Neuronal stem cell (in vitro differentiated cells): Measurements from ENCODE around the gene USF3.
A peak's percentile ranks its signal among the peaks of the same experiment; 100 is the strongest.

ENCODE experiments used
- DNase-seq: peaks from one replicate; pipeline ENCODE4 v3.0.0-alpha.2; 2013; ENCODE audit warnings: low spot score
- H2AFZ ChIP-seq: one replicate; pipeline ENCODE4 v1.6.1; 2013; ENCODE audit warnings: mild to moderate bottlenecking, low read length, inconsistent platforms
- H2AK5ac ChIP-seq: 2 replicates; pipeline ENCODE4 v1.6.1; 2013; ENCODE audit warnings: low read depth, mild to moderate bottlenecking, inconsistent platforms, low read length, moderate library complexity, mixed read lengths
- H2BK120ac ChIP-seq: 2 replicates; pipeline ENCODE4 v1.6.1; 2013; ENCODE audit warnings: low read depth, mild to moderate bottlenecking, inconsistent platforms, low read length, moderate library complexity, mixed read lengths
- H2BK12ac ChIP-seq: one replicate; pipeline ENCODE4 v1.6.1; 2013; ENCODE audit warnings: low read length, inconsistent platforms
- H2BK15ac ChIP-seq: 2 replicates; pipeline ENCODE4 v1.6.1; 2013; ENCODE audit warnings: mild to moderate bottlenecking, low read length, inconsistent platforms, mixed read lengths
- H2BK5ac ChIP-seq: one replicate; pipeline ENCODE4 v1.6.1; 2013; ENCODE audit warnings: inconsistent platforms, mild to moderate bottlenecking, low read length, moderate library complexity
- H3K14ac ChIP-seq: one replicate; pipeline ENCODE4 v1.6.1; 2013; ENCODE audit warnings: low read length, inconsistent platforms
- H3K18ac ChIP-seq: 2 replicates; pipeline ENCODE4 v1.6.1; 2013; ENCODE audit warnings: low read length, inconsistent platforms
- H3K23ac ChIP-seq: 2 replicates; pipeline ENCODE4 v1.6.1; 2013; ENCODE audit warnings: low read depth, mild to moderate bottlenecking, mixed read lengths, low read length, inconsistent platforms; ENCODE audit not compliant: poor library complexity
- H3K27ac ChIP-seq: replicated peaks from 3 replicates; pipeline ENCODE4 v1.5.1; 2013; ENCODE audit warnings: low read length, inconsistent platforms
- H3K27me3 ChIP-seq, 3 experiments: 2 replicates each; pipeline ENCODE4 v1.6.1; 2013; ENCODE audit warnings: low read length in 3 of 3, mild to moderate bottlenecking in 2 of 3, inconsistent platforms in 1 of 3, low read depth in 1 of 3, mixed read lengths in 1 of 3, moderate library complexity in 1 of 3; ENCODE audit not compliant: control insufficient read depth in 3 of 3, insufficient read depth in 3 of 3
- H3K36me3 ChIP-seq, 2 donors: replicated peaks in 1 of 2; 2 replicates each; pipeline ENCODE4 v1.6.1; 2013; ENCODE audit warnings: low read length in 2 of 2; ENCODE audit not compliant: control insufficient read depth in 2 of 2, insufficient read depth in 2 of 2
- H3K4ac ChIP-seq: 2 replicates; pipeline ENCODE4 v1.6.1; 2013; ENCODE audit warnings: inconsistent platforms, mild to moderate bottlenecking, low read length, moderate library complexity
- H3K4me1 ChIP-seq, 2 donors: 1 replicate in 1 of 2; 2 replicates in 1 of 2; pipeline ENCODE4 v1.6.1; 2013; ENCODE audit warnings: low read length in 2 of 2, low read depth in 1 of 2; ENCODE audit not compliant: control insufficient read depth in 2 of 2, insufficient read depth in 1 of 2
- H3K4me2 ChIP-seq: one replicate; pipeline ENCODE4 v1.6.1; 2013; ENCODE audit warnings: mild to moderate bottlenecking, low read length, inconsistent platforms; ENCODE audit not compliant: insufficient read depth, poor library complexity, severe bottlenecking
- H3K4me3 ChIP-seq, 2 donors: 2 replicates each; pipeline ENCODE4 v1.5.1; 2013; ENCODE audit warnings: low read length in 2 of 2, mild to moderate bottlenecking in 2 of 2, inconsistent platforms in 1 of 2, moderate library complexity in 1 of 2
- H3K79me1 ChIP-seq: one replicate; pipeline ENCODE4 v1.6.1; 2013; ENCODE audit warnings: low read depth, mild to moderate bottlenecking, inconsistent platforms, low read length, moderate library complexity
- H3K9ac ChIP-seq: one replicate; pipeline ENCODE4 v1.6.1; 2013; ENCODE audit warnings: mild to moderate bottlenecking, low read depth, low read length, inconsistent platforms; ENCODE audit not compliant: poor library complexity
- H3K9me3 ChIP-seq, 2 donors: replicated peaks in 1 of 2; 2 replicates each; pipeline versions ENCODE3 to v1.6.1; 2013; ENCODE audit warnings: low read length in 2 of 2, mild to moderate bottlenecking in 2 of 2, inconsistent platforms in 1 of 2, low read depth in 1 of 2, mixed read lengths in 1 of 2, moderate library complexity in 1 of 2; ENCODE audit not compliant: control insufficient read depth in 2 of 2, insufficient read depth in 1 of 2
- H4K8ac ChIP-seq: one replicate; pipeline ENCODE4 v1.6.1; 2013; ENCODE audit warnings: low read depth, mild to moderate bottlenecking, inconsistent platforms, low read length, moderate library complexity
- H4K91ac ChIP-seq: one replicate; pipeline ENCODE4 v1.6.1; 2013; ENCODE audit warnings: low read length, low read depth, mild to moderate bottlenecking, inconsistent platforms; ENCODE audit not compliant: poor library complexity
- WGBS, 2 donors: extraction: QIAGEN DNeasy Blood & Tissue Kit; methylation state at CpG; one replicate each; pipeline ENCODE4 v1.1.7; 2013; ENCODE audit warnings: missing lambda C conversion rate in 2 of 2, mixed read lengths in 1 of 2; ENCODE audit not compliant: insufficient read length in 2 of 2, insufficient replicate concordance in 1 of 2; ENCODE audit errors: extremely low coverage in 2 of 2; 5-methylcytosine and 5-hydroxymethylcytosine counted together

Gene USF3

GRCh38 chr3:113719758-113720157, 23.3 kb upstream of the USF3 start:
- no peaks in the 10 kb centered on the region for H3K4me1 ChIP-seq
- no peak overlapping the region for H4K8ac ChIP-seq
- no peak overlapping the region for H3K4me2 ChIP-seq
- H2AFZ ChIP-seq = no peak overlapping the region
- H3K36me3 ChIP-seq = peaks cover 8 to 97% of the 10 kb centered on the region in 2 donors
- DNase-seq = no peak
- WGBS, 2 donors = no CpG with 5 or more reads among the region's 2 CpGs
- no peak overlapping the region for H2BK120ac ChIP-seq
- H3K27me3 ChIP-seq = no peaks in the 10 kb centered on the region
- no peak overlapping the region for H2AK5ac ChIP-seq
- H3K79me1 ChIP-seq = peaks cover 4% of the 10 kb centered on the region
- H3K27ac ChIP-seq = no peak overlapping the region
- no peak overlapping the region for H3K14ac ChIP-seq
- H4K91ac ChIP-seq = no peak overlapping the region
- H2BK12ac ChIP-seq = no peak overlapping the region
- H2BK5ac ChIP-seq = no peak overlapping the region
- H3K18ac ChIP-seq = no peak overlapping the region
- peaks cover 0 to 2% of the 10 kb centered on the region in 2 donors for H3K9me3 ChIP-seq
- H3K23ac ChIP-seq = no peak overlapping the region
- no peak overlapping the region for H2BK15ac ChIP-seq
- H3K4me3 ChIP-seq = no peak overlapping the region
- no peak overlapping the region for H3K9ac ChIP-seq
- no peak overlapping the region for H3K4ac ChIP-seq

DNA sequence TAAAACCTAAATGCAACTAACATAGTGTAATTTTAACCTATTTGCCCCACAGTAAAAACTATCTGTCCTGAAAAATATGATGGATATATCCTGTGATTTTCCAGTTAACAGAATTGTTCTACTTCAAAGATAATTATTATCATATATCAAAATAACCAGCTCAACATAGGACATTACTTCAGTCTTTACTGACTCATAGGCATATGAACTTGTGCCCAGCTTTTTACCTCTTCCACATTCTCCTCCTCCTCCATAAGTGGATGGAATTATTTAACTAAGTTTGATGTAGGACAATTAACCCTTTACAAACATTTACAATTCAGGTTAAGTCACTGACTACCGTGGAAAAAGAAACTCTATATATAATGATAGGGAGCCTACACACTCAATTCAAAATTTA, 22.9 kb upstream of the USF3 start:
- Histone ChIP-seq H2BK120ac (no peak overlapping the region), H3K18ac (no peak overlapping the region), H3K9ac (no peak overlapping the region), H2AK5ac (no peak overlapping the region), H3K4me2 (no peak overlapping the region), H3K27me3 (no peaks in the 10 kb centered on the region), H3K23ac (no peak overlapping the region), H2BK12ac (no peak overlapping the region), H3K4me1 (no peaks in the 10 kb centered on the region), H3K9me3 (peaks cover 0 to 2% of the 10 kb centered on the region in 2 donors), H3K27ac (no peak overlapping the region), H3K36me3 (peaks cover 8 to 93% of the 10 kb centered on the region in 2 donors), H4K91ac (no peak overlapping the region), H4K8ac (no peak overlapping the region), H3K79me1 (no peaks in the 10 kb centered on the region), H3K4me3 (no peak overlapping the region), H2BK15ac (no peak overlapping the region), H3K14ac (no peak overlapping the region), H2AFZ (no peak overlapping the region), H3K4ac (no peak overlapping the region), H2BK5ac (no peak overlapping the region)
- WGBS, 2 donors = no CpG with 5 or more reads among the region's 1 CpG
- no peak for DNase-seq

DNA sequence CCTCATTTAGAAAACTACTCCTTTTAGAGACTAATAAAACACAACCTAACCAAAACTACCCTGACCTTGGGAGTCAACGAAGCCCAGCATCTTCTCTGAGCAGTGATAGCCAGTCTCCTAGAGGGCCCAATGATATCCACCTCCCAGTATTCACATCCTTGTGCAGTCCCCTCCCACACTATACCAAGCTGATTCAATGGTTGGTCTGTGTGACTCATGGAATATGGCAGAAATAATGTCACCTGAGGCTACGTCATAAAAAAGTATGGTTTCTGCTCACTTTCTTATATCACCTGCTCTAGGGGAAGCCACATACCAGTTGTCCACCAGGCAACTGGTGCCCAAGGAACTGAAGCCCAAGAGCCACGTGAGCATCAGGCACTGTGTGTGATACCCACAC, 21.4 kb upstream of the USF3 start:
- no peak for DNase-seq
- H3K79me1 ChIP-seq = no peaks in the 10 kb centered on the region
- H2BK120ac ChIP-seq = no peak overlapping the region
- H2BK12ac ChIP-seq = no peak overlapping the region
- no peaks in the 10 kb centered on the region for H3K27me3 ChIP-seq
- no peak overlapping the region for H3K23ac ChIP-seq
- H2BK5ac ChIP-seq = no peak overlapping the region
- no peak overlapping the region for H3K9ac ChIP-seq
- no peak overlapping the region for H3K14ac ChIP-seq
- no peak overlapping the region for H3K4ac ChIP-seq
- no peak overlapping the region for H2AK5ac ChIP-seq
- no peak overlapping the region for H2BK15ac ChIP-seq
- no peak overlapping the region for H3K4me3 ChIP-seq
- WGBS, 2 donors = no CpG with 5 or more reads among the region's 3 CpGs
- H4K91ac ChIP-seq = no peak overlapping the region
- H3K36me3 ChIP-seq = peaks cover 8 to 78% of the 10 kb centered on the region in 2 donors
- H2AFZ ChIP-seq = no peak overlapping the region
- no peak overlapping the region for H3K4me2 ChIP-seq
- H4K8ac ChIP-seq = no peak overlapping the region
- no peak overlapping the region for H3K27ac ChIP-seq
- H3K9me3 ChIP-seq = peaks cover 0 to 2% of the 10 kb centered on the region in 2 donors
- peak overlapping the region; percentile 2 for H3K18ac ChIP-seq
- no peaks in the 10 kb centered on the region for H3K4me1 ChIP-seq

DNA sequence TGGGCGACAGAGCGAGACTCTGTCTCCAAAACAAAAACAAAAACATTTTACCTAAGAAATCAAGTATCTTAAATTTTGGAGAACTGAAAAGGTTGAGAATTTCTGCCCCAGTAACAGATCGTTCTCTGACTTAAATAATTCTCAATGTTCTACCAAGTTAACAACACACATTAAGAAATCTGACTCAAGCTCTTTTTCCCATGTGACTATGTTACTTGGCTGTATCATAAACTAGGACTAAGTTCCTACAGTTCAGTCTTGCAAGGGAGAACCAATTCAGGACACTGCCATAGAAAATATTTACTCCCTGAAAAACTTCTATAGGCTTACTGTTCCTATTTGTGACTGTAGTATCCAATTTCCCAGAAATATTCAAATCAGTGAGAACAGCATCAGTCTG, 20.9 kb upstream of the USF3 start:
- Histone ChIP-seq H3K23ac (no peak overlapping the region), H2AK5ac (no peak overlapping the region), H3K36me3 (peaks cover 8 to 73% of the 10 kb centered on the region in 2 donors), H3K79me1 (no peaks in the 10 kb centered on the region), H2BK120ac (no peak overlapping the region), H3K4me1 (no peaks in the 10 kb centered on the region), H2BK15ac (no peak overlapping the region), H4K91ac (no peak overlapping the region), H3K4me2 (no peak overlapping the region), H2AFZ (no peak overlapping the region), H3K4me3 (no peak overlapping the region), H3K9me3 (peaks cover 0 to 2% of the 10 kb centered on the region in 2 donors), H3K18ac (no peak overlapping the region), H3K27me3 (no peaks in the 10 kb centered on the region), H3K9ac (no peak overlapping the region), H3K27ac (no peak overlapping the region), H2BK5ac (no peak overlapping the region), H3K4ac (no peak overlapping the region), H4K8ac (no peak overlapping the region), H2BK12ac (no peak overlapping the region), H3K14ac (no peak overlapping the region)
- no peak for DNase-seq
- no CpG with 5 or more reads among the region's 3 CpGs for WGBS, 2 donors
